Chondrocyte (in vitro differentiated cells): ENCODE results near the gene SLC26A11. TPM values are rescaled to one million over a fixed set of nuclear protein-coding genes. Genes with fewer than 3 reads are reported as not detected.
"Not testable (repeated sequence)": the region's sequence is repeated elsewhere in the genome, so short reads cannot be mapped to it uniquely, and the experiment has no call there.

ENCODE experiments used
- DNase-seq: peaks from one replicate; pipeline ENCODE4 v3.0.0; 2021; ENCODE audit warnings: mixed read lengths, low spot score
- H3K27ac Mint-ChIP-seq: one replicate; pipeline ENCODE4 v1.8.0; 2021; ENCODE audit warnings: mild to moderate bottlenecking, moderate library complexity, mixed read lengths; ENCODE audit not compliant: unreplicated experiment
- H3K27me3 Mint-ChIP-seq: 2 replicates; pipeline ENCODE4 v1.8.0; 2021; ENCODE audit warnings: low read depth, mixed read lengths
- H3K36me3 Mint-ChIP-seq: 2 replicates; pipeline ENCODE4 v1.8.0; 2021; ENCODE audit warnings: low read depth, mixed read lengths
- H3K4me1 Mint-ChIP-seq: 2 replicates; pipeline ENCODE4 v1.8.0; 2021; ENCODE audit warnings: low read depth, mild to moderate bottlenecking, mixed read lengths
- H3K4me3 Mint-ChIP-seq: one replicate; pipeline ENCODE4 v1.8.0; 2021; ENCODE audit warnings: mild to moderate bottlenecking, moderate library complexity, mixed read lengths; ENCODE audit not compliant: unreplicated experiment
- H3K9me3 Mint-ChIP-seq: 2 replicates; pipeline ENCODE4 v1.8.0; 2021; ENCODE audit warnings: low read depth, mixed read lengths
- total RNA-seq: library from RNA; stranded (reverse); gene quantifications from 3 replicates; pipeline ENCODE4 v1.2.1, GENCODE V29; 2021
- TF ChIP-seq, protein P1 (sequence below): fragments of 200-600 bp; sonication (generic); IDR thresholded peaks from 2 replicates; pipeline ENCODE4 v1.5.0; 2021; ENCODE audit warnings: antibody characterized with exemption, mild to moderate bottlenecking, moderate library complexity

SLC26A11 gene
- total RNA-seq, 1 donor from 2014 or later: 16.2 TPM

DNA sequence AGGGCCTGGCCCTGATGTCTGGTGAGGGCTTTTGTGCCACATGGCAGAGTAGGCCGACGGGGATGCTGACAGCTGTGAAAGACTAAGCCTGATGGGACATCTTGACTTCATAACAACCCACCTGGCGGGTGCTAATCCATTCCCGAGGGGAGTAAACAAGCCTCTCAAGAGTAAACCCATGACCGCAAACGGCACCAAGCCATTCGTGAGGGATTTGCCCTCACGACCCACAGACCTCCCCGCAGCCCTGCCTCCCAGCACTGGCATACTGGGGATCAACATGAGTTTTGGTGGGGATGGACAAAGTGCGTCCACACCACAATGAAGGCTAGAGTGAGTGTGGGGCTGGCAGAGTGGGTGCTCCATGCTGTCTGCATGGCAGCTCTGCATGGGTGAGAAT lies 52.1 kb downstream of the SLC26A11 start:
- Mint-ChIP-seq H3K9me3 (no peaks in the 10 kb centered on the region), H3K4me3 (no peak overlapping the region), H3K4me1 (peaks cover 5% of the 10 kb centered on the region), H3K27me3 (no peaks in the 10 kb centered on the region), H3K36me3 (peaks cover 4% of the 10 kb centered on the region), H3K27ac (no peak overlapping the region)
- TF ChIP-seq, protein P1, sequence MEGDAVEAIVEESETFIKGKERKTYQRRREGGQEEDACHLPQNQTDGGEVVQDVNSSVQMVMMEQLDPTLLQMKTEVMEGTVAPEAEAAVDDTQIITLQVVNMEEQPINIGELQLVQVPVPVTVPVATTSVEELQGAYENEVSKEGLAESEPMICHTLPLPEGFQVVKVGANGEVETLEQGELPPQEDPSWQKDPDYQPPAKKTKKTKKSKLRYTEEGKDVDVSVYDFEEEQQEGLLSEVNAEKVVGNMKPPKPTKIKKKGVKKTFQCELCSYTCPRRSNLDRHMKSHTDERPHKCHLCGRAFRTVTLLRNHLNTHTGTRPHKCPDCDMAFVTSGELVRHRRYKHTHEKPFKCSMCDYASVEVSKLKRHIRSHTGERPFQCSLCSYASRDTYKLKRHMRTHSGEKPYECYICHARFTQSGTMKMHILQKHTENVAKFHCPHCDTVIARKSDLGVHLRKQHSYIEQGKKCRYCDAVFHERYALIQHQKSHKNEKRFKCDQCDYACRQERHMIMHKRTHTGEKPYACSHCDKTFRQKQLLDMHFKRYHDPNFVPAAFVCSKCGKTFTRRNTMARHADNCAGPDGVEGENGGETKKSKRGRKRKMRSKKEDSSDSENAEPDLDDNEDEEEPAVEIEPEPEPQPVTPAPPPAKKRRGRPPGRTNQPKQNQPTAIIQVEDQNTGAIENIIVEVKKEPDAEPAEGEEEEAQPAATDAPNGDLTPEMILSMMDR: no peak
- DNase-seq: no peak

DNA sequence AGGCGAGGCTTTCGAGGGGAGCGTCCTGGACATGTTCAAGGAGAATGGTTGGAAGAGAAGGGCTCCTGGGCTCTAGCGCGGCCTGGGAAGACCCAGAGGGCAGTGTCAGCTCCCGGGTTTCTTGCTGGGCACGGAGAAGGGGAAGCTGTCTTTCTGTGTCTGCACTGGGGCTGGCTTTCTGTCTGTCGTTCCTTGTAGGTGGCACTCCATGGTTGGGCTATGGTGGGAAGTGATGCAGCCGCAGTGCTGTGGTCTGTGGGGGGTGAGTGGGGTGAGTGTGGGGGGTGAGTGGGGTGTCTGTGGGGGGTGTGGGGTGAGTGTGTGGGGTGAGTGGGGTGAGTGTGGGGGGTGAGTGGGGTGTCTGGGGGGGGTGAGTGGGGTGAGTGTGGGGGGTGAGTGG lies 54.1 kb downstream of the SLC26A11 start:
- Mint-ChIP-seq H3K27ac (no peak overlapping the region), H3K4me1 (peaks cover 18% of the 10 kb centered on the region), H3K27me3 (no peaks in the 10 kb centered on the region), H3K36me3 (peaks cover 4% of the 10 kb centered on the region), H3K4me3 (no peak overlapping the region), H3K9me3 (no peaks in the 10 kb centered on the region)
- DNase-seq: no peak
- TF ChIP-seq, protein P1: no peak

DNA sequence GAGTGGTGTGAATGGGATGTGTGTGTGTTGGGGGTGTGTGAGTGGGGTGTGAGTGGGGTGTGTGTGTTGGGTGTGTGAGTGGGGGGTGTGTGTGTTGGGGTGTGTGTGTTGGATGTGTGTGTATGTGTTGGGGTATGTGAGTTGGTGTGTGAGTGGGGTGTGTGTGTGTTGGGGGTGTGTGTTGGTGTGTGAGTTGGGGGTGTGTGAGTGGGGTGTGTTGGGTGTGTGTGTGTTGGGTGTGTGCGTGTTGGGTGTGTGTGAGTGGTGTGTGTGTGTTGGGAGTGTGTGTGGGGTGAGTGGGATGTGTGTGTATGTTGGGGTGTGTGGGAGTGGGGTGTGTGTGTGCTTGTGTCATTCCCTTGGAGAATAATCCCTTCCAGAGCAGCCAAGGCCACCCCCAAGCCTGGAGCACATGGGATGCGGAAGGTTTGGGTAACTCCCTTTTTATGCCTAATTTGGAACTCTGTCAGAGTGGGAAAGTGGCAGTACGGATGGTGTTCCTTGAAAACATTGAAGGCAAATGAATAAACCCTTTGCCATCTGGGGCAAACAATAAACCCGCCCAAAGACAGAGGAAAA lies 54.7 kb downstream of the SLC26A11 start:
- TF ChIP-seq, protein P1: no peak
- Mint-ChIP-seq H3K4me3 (no peak overlapping the region), H3K9me3 (no peaks in the 10 kb centered on the region), H3K4me1 (peaks cover 24% of the 10 kb centered on the region), H3K27ac (no peak overlapping the region), H3K36me3 (peaks cover 6% of the 10 kb centered on the region), H3K27me3 (no peaks in the 10 kb centered on the region)
- DNase-seq: no peak

DNA sequence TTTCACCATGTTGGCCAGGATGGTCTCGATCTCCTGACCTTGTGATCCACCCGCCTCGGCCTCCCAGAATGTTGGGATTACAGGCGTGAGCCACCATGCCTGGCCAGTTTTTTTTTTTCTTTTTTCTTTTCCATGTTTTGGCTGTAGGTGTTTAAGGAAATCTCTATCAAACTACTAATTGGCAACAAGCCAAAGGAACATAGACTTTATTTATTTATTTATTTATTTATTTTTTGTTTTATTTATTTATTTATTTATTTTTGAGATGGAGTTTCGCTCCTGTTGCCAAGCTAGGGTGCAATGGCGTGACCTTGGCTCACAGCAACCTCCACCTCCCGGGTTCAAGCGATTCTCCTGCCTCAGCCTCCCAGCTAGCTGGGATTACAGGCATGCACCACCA lies 55.6 kb downstream of the SLC26A11 start:
- H3K36me3 Mint-ChIP-seq, H3K9me3 Mint-ChIP-seq, H3K4me3 Mint-ChIP-seq, H3K27me3 Mint-ChIP-seq, DNase-seq, H3K27ac Mint-ChIP-seq: not testable (repeated sequence)
- H3K4me1 Mint-ChIP-seq: peaks cover 28% of the 10 kb centered on the region

DNA sequence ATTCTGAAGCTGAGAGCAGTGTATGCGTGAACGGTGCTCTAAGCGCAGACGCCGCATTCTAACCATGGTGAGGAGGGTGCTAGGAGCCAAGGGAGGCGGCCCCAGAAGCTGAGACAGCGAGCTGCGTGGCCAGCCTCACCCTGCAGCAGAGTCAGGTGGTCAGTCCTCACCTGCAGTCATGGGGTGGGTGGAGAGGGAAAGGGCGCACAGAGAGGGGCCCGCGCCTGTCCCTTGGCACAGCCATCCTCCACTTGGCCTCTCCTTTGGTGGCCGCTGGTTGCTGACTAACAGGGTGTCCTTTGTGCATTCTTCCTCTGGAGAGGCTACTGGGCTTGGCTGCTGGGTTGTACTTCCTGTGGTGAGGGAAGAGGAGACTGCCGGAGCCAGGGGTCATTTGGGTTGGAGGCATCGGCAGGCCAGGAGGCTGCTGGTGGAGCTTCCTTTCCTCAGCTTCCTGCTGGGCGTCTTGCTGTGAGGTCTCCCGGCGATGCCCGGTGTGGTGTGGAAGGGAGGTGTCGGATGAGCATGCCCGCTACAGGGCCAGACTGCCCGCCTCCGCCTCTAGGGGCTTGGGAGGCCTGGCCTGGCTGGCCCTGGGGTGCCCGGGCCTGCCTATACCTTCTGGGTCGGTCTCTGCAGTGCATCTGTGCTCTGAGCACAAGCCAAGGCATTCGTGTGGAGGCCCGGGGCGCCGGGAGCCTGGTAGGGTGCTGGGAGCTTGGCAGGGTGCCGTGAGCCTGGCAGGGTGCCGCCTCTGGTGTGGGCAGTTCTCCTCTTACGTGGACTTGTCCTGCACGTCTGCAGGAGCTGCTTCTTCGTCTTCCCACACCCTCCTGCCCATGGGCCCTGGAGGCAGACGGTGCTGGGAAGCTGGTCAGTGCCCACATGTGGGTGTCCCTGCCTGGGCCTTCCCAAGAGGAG lies 57.8 kb downstream of the SLC26A11 start:
- Mint-ChIP-seq H3K4me1 (peaks cover 28% of the 10 kb centered on the region), H3K27me3 (no peaks in the 10 kb centered on the region), H3K27ac (peak overlapping the region; percentile 41), H3K36me3 (peaks cover 7% of the 10 kb centered on the region), H3K4me3 (no peak overlapping the region), H3K9me3 (no peaks in the 10 kb centered on the region)
- no peak for DNase-seq
- TF ChIP-seq, protein P1: no peak
